Ishikawa (cell line): Measurements from ENCODE around the gene UTF1.

Experiments
- CEBPB ChIP-seq: IDR thresholded peaks from 2 replicates; pipeline ENCODE4 v1.6.1; 2012
- CREB1 ChIP-seq: IDR thresholded peaks from 2 replicates; pipeline ENCODE4 v1.6.1; 2012; ENCODE audit warnings: low read depth
- EGR1 ChIP-seq: IDR thresholded peaks from 2 replicates; pipeline ENCODE4 v1.6.1; 2012
- EP300 ChIP-seq: IDR thresholded peaks from 2 replicates; pipeline ENCODE4 v1.6.1; 2012; ENCODE audit warnings: borderline replicate concordance
- FOXM1 ChIP-seq: IDR thresholded peaks from 2 replicates; pipeline ENCODE4 v1.6.1; 2012; ENCODE audit warnings: low read depth, borderline replicate concordance
- NFIC ChIP-seq: IDR thresholded peaks from 2 replicates; pipeline ENCODE4 v1.6.1; 2012
- RAD21 ChIP-seq: IDR thresholded peaks from 2 replicates; pipeline ENCODE4 v1.6.1; 2012; ENCODE audit warnings: low read depth
- TAF1 ChIP-seq: IDR thresholded peaks from 2 replicates; pipeline ENCODE4 v1.6.1; 2012; ENCODE audit warnings: low read depth, mild to moderate bottlenecking
- TCF12 ChIP-seq: IDR thresholded peaks from 2 replicates; pipeline ENCODE4 v1.6.1; 2012; ENCODE audit warnings: low read depth
- TEAD4 ChIP-seq: IDR thresholded peaks from 2 replicates; pipeline ENCODE4 v1.6.1; 2012
- YY1 ChIP-seq: IDR thresholded peaks from 2 replicates; pipeline ENCODE4 v1.6.1; 2012; ENCODE audit warnings: low read depth
- ZBTB7A ChIP-seq: IDR thresholded peaks from 2 replicates; pipeline ENCODE4 v1.6.1; 2012; ENCODE audit warnings: low read depth
- TF ChIP-seq, protein P1 (sequence below): IDR thresholded peaks from 2 replicates; pipeline ENCODE4 v1.6.1; 2012; ENCODE audit warnings: low read depth, mild to moderate bottlenecking
- TF ChIP-seq, protein P2 (sequence below): IDR thresholded peaks from 2 replicates; pipeline ENCODE4 v1.6.1; 2012
- TF ChIP-seq, protein P3 (sequence below): IDR thresholded peaks from 2 replicates; pipeline ENCODE4 v1.6.1; 2012

UTF1 gene

DNA sequence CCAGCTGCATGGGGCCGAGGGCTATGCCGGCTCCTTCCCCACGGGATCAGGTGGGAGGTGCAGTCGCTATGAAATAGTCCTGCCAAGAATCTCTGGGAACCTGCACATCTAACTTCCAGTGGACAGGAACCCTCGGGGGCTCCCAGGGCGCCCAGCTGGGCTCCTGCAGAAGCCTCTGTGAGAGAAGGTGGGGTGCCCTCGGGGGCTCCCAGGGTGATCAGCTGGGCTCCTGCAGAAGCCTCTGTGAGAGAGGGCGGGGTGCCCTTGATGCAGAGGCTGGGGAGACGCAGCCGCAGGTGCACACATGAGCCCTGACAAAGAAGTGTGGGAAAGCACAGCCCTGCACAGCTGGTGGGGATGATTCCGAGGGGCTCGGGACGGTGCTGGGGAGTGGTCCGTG is 13.6 kb downstream of the UTF1 start:
- TF ChIP-seq FOXM1, result no peak
- TF ChIP-seq, protein P1, sequence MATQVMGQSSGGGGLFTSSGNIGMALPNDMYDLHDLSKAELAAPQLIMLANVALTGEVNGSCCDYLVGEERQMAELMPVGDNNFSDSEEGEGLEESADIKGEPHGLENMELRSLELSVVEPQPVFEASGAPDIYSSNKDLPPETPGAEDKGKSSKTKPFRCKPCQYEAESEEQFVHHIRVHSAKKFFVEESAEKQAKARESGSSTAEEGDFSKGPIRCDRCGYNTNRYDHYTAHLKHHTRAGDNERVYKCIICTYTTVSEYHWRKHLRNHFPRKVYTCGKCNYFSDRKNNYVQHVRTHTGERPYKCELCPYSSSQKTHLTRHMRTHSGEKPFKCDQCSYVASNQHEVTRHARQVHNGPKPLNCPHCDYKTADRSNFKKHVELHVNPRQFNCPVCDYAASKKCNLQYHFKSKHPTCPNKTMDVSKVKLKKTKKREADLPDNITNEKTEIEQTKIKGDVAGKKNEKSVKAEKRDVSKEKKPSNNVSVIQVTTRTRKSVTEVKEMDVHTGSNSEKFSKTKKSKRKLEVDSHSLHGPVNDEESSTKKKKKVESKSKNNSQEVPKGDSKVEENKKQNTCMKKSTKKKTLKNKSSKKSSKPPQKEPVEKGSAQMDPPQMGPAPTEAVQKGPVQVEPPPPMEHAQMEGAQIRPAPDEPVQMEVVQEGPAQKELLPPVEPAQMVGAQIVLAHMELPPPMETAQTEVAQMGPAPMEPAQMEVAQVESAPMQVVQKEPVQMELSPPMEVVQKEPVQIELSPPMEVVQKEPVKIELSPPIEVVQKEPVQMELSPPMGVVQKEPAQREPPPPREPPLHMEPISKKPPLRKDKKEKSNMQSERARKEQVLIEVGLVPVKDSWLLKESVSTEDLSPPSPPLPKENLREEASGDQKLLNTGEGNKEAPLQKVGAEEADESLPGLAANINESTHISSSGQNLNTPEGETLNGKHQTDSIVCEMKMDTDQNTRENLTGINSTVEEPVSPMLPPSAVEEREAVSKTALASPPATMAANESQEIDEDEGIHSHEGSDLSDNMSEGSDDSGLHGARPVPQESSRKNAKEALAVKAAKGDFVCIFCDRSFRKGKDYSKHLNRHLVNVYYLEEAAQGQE, result no peak
- TF ChIP-seq EP300, result no peak
- TF ChIP-seq EGR1, result no peak
- TF ChIP-seq TAF1, result no peak
- no peak for TF ChIP-seq ZBTB7A
- TF ChIP-seq TCF12, result no peak
- TF ChIP-seq, protein P2, sequence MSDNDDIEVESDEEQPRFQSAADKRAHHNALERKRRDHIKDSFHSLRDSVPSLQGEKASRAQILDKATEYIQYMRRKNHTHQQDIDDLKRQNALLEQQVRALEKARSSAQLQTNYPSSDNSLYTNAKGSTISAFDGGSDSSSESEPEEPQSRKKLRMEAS, result no peak
- TF ChIP-seq RAD21, result no peak
- TF ChIP-seq, protein P3, sequence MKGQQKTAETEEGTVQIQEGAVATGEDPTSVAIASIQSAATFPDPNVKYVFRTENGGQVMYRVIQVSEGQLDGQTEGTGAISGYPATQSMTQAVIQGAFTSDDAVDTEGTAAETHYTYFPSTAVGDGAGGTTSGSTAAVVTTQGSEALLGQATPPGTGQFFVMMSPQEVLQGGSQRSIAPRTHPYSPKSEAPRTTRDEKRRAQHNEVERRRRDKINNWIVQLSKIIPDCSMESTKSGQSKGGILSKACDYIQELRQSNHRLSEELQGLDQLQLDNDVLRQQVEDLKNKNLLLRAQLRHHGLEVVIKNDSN, result no peak
- TF ChIP-seq CEBPB, result no peak
- TF ChIP-seq YY1, result no peak
- TF ChIP-seq CREB1, result no peak
- no peak for TF ChIP-seq NFIC

DNA sequence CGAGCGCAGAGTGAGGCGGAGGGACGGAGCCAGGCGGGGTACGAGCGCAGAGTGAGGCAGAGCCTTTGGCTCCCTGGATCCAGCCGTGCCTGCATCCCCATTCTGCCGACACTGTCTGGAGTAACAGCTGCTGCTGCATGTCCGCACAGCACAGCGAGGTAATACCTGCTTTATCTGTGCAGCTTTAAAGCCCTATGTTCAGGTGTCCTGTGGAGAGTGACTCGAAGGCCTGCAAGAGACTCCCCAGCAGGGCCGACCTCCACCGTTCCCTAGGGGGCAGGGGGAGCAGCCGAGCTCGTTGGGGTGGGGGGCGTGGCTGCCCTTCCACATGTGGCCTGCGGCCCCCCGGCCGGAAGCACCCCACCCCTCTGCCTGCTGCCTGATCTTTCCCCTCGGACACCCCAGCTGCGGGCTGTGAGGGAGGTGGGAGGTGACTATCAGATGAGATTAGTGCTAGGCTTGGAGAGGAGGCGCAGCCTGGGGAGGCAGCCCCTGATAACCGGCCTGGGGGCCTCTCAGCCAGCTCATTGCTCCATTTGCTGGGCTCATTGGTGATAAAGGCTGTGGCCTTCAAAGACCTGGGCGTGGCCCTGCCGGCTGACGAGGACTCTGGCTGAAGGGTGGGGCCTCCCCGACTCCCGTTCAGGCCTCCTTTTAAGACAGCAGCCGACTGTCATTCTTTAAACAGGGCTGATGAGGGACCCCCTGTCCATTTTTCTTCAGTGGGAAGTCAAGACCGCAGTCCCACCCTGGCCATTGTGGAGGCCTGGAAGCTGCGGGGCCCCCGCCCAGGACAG is 15.6 kb downstream of the UTF1 start:
- TF ChIP-seq EP300 (no peak), FOXM1 (no peak), RAD21 (no peak), TAF1 (no peak), NFIC (no peak), TEAD4 (no peak), YY1 (no peak), TCF12 (no peak), CEBPB (no peak)
- TF ChIP-seq, protein P1, result no peak
- TF ChIP-seq, protein P3, result no peak

DNA sequence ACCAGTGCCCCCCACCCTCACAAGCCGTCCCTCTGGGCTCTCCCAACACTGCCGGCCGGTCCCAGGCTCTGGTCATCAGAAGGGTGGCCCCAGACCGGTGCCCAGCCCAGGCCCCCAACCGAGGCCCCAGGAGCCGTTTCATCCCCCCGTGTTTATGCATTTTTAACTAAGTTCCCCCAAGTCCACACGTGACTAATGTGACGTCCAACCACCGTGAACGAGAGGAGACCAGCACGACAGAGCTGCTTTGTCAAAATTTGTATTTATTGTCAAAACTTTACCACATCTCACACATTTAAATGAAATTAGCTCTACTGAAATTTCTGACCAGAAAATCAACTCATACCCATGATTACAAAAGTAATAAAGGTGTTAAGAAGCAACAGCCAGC is 16.2 kb downstream of the UTF1 start:
- TF ChIP-seq EGR1 (no peak), NFIC (no peak), FOXM1 (no peak), CEBPB (no peak), TEAD4 (no peak), YY1 (no peak), EP300 (no peak), TAF1 (no peak), ZBTB7A (no peak), CREB1 (no peak)
- TF ChIP-seq, protein P1, result no peak
- TF ChIP-seq, protein P3, result no peak

DNA sequence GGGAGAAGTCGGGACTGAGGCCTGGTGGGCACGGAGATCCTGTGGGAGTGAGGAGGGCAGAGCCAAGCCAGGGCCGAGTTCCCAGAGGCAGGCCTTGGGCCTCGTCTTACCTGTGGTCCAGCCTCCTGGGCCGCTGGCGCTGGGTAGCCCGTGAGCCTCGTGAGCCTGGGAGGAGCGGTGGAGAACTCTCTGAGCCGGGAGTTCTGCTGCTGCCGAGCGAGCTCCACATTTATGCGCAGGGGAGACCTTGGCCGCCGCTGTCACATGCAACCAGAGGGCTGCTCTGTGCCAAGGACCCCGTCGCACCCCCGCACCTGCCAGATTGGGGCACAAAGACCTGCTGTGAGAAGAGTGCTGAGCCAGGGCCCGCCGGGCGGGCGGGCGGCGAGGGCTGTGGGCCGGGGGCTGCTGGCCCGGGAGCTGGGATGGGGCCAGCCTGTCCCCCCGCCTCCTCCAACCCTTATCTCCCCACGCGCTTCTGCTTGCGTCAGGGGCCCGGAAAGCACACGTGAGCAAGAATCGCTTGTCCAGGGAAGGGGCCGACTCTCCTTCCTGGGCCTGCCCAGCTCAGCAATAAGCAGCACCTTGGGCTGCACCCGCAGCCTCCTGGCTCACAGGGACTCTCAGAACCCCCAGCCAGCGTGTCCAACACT is 17.8 kb downstream of the UTF1 start:
- no peak for TF ChIP-seq CEBPB
- no peak for TF ChIP-seq TEAD4
- TF ChIP-seq NFIC, result no peak
- TF ChIP-seq, protein P3, result no peak
- no peak for TF ChIP-seq CREB1
- TF ChIP-seq FOXM1, result no peak
- TF ChIP-seq TCF12, result no peak
- TF ChIP-seq, protein P2, result no peak
- TF ChIP-seq, protein P1, result no peak
- no peak for TF ChIP-seq EGR1
- TF ChIP-seq TAF1, result no peak
